ENCODE results near the gene SLF2. TPM values are rescaled to one million over a fixed set of nuclear protein-coding genes. Genes with fewer than 3 reads are reported as not detected.

SLF2 gene
- total and polyA plus RNA-seq, 2 of the 13 experiments (the other 11 are each of a cell fraction or from before 2014, with no cell fraction given), result 12.2 to 48.1 TPM

DNA sequence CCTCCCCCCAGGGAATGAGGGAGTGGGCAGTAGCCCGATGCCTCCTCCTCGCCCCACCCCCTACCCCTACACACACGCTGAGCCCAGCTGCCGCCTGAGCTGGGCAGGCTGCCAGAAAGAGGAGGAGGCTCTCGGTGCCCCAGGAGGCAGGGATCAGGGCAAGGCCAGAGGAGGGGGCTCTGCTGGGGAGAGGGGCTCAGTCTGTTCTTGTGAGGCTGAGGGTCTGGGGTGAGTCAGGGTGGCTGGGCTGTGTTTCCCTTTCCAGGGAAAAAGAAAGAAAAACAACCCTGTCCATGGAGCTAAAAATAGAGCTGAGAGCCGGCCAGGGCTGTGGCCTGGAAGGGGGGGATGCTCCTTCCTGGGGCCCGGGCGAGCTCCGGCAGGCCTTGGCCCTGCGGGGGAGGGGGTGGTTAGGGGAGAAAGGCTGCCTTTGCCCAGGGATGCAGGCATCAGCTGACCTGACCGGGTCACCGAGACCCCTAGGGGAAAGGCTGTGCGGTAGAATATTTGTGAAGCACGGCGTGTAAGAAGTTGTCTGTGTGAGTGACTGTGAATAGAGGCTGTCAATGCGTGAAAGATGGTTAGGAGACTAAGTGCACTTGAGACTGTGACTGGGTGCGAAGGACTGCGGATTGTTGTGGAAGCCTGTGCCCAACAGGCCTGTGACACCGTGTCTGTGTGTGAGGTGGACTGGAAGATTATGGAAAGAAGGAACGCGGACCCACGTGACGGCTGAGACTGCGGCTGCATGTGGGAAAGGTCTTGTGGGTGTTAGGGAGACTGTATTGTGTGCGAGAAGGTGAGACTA lies 85.6 kb downstream of the SLF2 start (continued):
- TF ChIP-seq YY1 (IDR thresholded peaks at IDR 0.05; ENCODE audit: insufficient read depth, insufficient replicate concordance, low read depth, low read length), result no peak
- TF ChIP-seq, protein P1, sequence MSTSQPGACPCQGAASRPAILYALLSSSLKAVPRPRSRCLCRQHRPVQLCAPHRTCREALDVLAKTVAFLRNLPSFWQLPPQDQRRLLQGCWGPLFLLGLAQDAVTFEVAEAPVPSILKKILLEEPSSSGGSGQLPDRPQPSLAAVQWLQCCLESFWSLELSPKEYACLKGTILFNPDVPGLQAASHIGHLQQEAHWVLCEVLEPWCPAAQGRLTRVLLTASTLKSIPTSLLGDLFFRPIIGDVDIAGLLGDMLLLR (CRISPR knock-in tag; IDR thresholded peaks at IDR 0.05), result no peak
- TF ChIP-seq JUND (CRISPR knock-in tag; IDR thresholded peaks at IDR 0.05), result 0 out of 2 replicates have a peak, but pooled peaks have one; percentile 32
- TF ChIP-seq, protein P2, sequence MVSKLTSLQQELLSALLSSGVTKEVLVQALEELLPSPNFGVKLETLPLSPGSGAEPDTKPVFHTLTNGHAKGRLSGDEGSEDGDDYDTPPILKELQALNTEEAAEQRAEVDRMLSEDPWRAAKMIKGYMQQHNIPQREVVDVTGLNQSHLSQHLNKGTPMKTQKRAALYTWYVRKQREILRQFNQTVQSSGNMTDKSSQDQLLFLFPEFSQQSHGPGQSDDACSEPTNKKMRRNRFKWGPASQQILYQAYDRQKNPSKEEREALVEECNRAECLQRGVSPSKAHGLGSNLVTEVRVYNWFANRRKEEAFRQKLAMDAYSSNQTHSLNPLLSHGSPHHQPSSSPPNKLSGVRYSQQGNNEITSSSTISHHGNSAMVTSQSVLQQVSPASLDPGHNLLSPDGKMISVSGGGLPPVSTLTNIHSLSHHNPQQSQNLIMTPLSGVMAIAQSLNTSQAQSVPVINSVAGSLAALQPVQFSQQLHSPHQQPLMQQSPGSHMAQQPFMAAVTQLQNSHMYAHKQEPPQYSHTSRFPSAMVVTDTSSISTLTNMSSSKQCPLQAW (CRISPR knock-in tag; IDR thresholded peaks at IDR 0.05), result peak; percentile 63; the same call in 1 of the 2 replicates
- TF ChIP-seq KMT2A (CRISPR knock-in tag; IDR thresholded peaks at IDR 0.05), result no peak
- peak; percentile 66 for TF ChIP-seq SP5 (CRISPR knock-in tag; IDR thresholded peaks at IDR 0.05; ENCODE audit: borderline replicate concordance, low read depth)
- TF ChIP-seq, protein P3, sequence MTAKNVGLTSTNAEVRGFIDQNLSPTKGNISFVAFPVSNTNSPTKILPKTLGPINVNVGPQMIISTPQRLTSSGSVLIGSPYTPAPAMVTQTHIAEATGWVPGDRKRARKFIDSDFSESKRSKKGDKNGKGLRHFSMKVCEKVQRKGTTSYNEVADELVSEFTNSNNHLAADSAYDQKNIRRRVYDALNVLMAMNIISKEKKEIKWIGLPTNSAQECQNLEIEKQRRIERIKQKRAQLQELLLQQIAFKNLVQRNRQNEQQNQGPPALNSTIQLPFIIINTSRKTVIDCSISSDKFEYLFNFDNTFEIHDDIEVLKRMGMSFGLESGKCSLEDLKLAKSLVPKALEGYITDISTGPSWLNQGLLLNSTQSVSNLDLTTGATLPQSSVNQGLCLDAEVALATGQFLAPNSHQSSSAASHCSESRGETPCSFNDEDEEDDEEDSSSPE (CRISPR knock-in tag; IDR thresholded peaks at IDR 0.05), result no peak
- 0 out of 2 replicates have a peak, but pooled peaks have one; percentile 14 for TF ChIP-seq HNRNPL (IDR thresholded peaks at IDR 0.05; ENCODE audit: low read depth, low read length)
- TF ChIP-seq ZNF883 (CRISPR knock-in tag; IDR thresholded peaks at IDR 0.05; ENCODE audit: not compliant biosample characterization), result no peak
- TF ChIP-seq, protein P4, sequence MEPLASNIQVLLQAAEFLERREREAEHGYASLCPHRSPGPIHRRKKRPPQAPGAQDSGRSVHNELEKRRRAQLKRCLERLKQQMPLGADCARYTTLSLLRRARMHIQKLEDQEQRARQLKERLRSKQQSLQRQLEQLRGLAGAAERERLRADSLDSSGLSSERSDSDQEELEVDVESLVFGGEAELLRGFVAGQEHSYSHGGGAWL (CRISPR knock-in tag; IDR thresholded peaks at IDR 0.05), result no peak; the same call in 1 of the 2 replicates
- no peak for TF ChIP-seq RFX1 (IDR thresholded peaks at IDR 0.05)
- no peak for TF ChIP-seq ZNF253 (CRISPR knock-in tag; IDR thresholded peaks at IDR 0.05; ENCODE audit: borderline replicate concordance)
- TF ChIP-seq SIN3A (IDR thresholded peaks at IDR 0.05; ENCODE audit: borderline replicate concordance, low read depth, low read length), result no peak; the same call in 1 of the 2 replicates
- TF ChIP-seq ZNF451 (CRISPR knock-in tag; IDR thresholded peaks at IDR 0.05), result no peak
- no peak for TF ChIP-seq ZIK1 (CRISPR knock-in tag; IDR thresholded peaks at IDR 0.05; ENCODE audit: borderline replicate concordance, low read depth)
- TF ChIP-seq NFIC (IDR thresholded peaks at IDR 0.05; ENCODE audit: low read length), result peak; percentile 48; the same call in 1 of the 2 replicates
- TF ChIP-seq ZNF326 (CRISPR knock-in tag; IDR thresholded peaks at IDR 0.05; ENCODE audit: borderline replicate concordance), result peak; percentile 87; the same call in 1 of the 2 replicates
- no peak for TF ChIP-seq RCOR2 (CRISPR knock-in tag; IDR thresholded peaks at IDR 0.05)
- TF ChIP-seq ASH2L (IDR thresholded peaks at IDR 0.05; ENCODE audit: insufficient read length, low read depth, low read length), result no peak
- TF ChIP-seq PCBP2 (optimal IDR thresholded peaks at IDR 0.05; ENCODE audit: low read depth, low read length, poor library complexity, severe bottlenecking), result no peak
- TF ChIP-seq, protein P5, sequence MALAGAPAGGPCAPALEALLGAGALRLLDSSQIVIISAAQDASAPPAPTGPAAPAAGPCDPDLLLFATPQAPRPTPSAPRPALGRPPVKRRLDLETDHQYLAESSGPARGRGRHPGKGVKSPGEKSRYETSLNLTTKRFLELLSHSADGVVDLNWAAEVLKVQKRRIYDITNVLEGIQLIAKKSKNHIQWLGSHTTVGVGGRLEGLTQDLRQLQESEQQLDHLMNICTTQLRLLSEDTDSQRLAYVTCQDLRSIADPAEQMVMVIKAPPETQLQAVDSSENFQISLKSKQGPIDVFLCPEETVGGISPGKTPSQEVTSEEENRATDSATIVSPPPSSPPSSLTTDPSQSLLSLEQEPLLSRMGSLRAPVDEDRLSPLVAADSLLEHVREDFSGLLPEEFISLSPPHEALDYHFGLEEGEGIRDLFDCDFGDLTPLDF (CRISPR knock-in tag; IDR thresholded peaks at IDR 0.05), result no peak
- no peak for TF ChIP-seq NAIF1 (CRISPR knock-in tag; IDR thresholded peaks at IDR 0.05; ENCODE audit: borderline replicate concordance)
- no peak for TF ChIP-seq ZNF713 (CRISPR knock-in tag; IDR thresholded peaks at IDR 0.05)
- no peak for TF ChIP-seq PAF1 (CRISPR knock-in tag; IDR thresholded peaks at IDR 0.05)
- no peak; the same call in 1 of the 2 replicates for TF ChIP-seq MED13 (CRISPR knock-in tag; IDR thresholded peaks at IDR 0.05)
- TF ChIP-seq ZSCAN29 (CRISPR knock-in tag; conservative IDR thresholded peaks at IDR 0.05), result no peak

Measured in HepG2 (cell line).